Measurements from ENCODE around the gene DPP9. TPM values are rescaled to one million over a fixed set of nuclear protein-coding genes. Genes with fewer than 3 reads are reported as not detected.

Gene DPP9
- total and polyA plus RNA-seq, 2 of the 13 experiments (the other 11 are each of a cell fraction or from before 2014, with no cell fraction given), result 8.4 to 25.8 TPM

GRCh38 chr19:4669723-4670480 is 53.7 kb downstream of the DPP9 start, which contains the start of gene MYDGF (continued):
- TF ChIP-seq, protein P1, sequence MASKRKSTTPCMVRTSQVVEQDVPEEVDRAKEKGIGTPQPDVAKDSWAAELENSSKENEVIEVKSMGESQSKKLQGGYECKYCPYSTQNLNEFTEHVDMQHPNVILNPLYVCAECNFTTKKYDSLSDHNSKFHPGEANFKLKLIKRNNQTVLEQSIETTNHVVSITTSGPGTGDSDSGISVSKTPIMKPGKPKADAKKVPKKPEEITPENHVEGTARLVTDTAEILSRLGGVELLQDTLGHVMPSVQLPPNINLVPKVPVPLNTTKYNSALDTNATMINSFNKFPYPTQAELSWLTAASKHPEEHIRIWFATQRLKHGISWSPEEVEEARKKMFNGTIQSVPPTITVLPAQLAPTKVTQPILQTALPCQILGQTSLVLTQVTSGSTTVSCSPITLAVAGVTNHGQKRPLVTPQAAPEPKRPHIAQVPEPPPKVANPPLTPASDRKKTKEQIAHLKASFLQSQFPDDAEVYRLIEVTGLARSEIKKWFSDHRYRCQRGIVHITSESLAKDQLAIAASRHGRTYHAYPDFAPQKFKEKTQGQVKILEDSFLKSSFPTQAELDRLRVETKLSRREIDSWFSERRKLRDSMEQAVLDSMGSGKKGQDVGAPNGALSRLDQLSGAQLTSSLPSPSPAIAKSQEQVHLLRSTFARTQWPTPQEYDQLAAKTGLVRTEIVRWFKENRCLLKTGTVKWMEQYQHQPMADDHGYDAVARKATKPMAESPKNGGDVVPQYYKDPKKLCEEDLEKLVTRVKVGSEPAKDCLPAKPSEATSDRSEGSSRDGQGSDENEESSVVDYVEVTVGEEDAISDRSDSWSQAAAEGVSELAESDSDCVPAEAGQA (IDR thresholded peaks at IDR 0.05; ENCODE audit: low read depth), result peak; percentile 70; the same call in 1 of the 2 replicates
- TF ChIP-seq, protein P1 (CRISPR knock-in tag; IDR thresholded peaks at IDR 0.05; ENCODE audit: borderline replicate concordance), result no peak
- TF ChIP-seq HNRNPK (IDR thresholded peaks at IDR 0.05; ENCODE audit: low read depth, low read length, poor library complexity, severe bottlenecking) (peak; percentile 21), PRMT3 (CRISPR knock-in tag; IDR thresholded peaks at IDR 0.05; ENCODE audit: borderline replicate concordance, low read depth) (no peak), PAX8 (CRISPR knock-in tag; IDR thresholded peaks at IDR 0.05; ENCODE audit: borderline replicate concordance) (peak; percentile 73; the same call in 1 of the 2 replicates), CBX1 (IDR thresholded peaks at IDR 0.05; ENCODE audit: low read depth) (peak; percentile 84), TOPORS (CRISPR knock-in tag; IDR thresholded peaks at IDR 0.05) (no peak), ZNF234 (CRISPR knock-in tag; conservative IDR thresholded peaks at IDR 0.05) (no peak), MIER3 (CRISPR knock-in tag; IDR thresholded peaks at IDR 0.05; ENCODE audit: borderline replicate concordance) (no peak; the same call in 1 of the 2 replicates), NFYC (CRISPR knock-in tag; IDR thresholded peaks at IDR 0.05) (peak; percentile 77), ZMYM3 (CRISPR knock-in tag; IDR thresholded peaks at IDR 0.05) (no peak), ZKSCAN5 (CRISPR knock-in tag; IDR thresholded peaks at IDR 0.05) (no peak)
- TF ChIP-seq, protein P2, sequence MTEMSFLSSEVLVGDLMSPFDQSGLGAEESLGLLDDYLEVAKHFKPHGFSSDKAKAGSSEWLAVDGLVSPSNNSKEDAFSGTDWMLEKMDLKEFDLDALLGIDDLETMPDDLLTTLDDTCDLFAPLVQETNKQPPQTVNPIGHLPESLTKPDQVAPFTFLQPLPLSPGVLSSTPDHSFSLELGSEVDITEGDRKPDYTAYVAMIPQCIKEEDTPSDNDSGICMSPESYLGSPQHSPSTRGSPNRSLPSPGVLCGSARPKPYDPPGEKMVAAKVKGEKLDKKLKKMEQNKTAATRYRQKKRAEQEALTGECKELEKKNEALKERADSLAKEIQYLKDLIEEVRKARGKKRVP (CRISPR knock-in tag; IDR thresholded peaks at IDR 0.05), result peak in 1 of 2 experiments; percentile 22; a peak in 1 of 4 replicates
- TF ChIP-seq, protein P3, sequence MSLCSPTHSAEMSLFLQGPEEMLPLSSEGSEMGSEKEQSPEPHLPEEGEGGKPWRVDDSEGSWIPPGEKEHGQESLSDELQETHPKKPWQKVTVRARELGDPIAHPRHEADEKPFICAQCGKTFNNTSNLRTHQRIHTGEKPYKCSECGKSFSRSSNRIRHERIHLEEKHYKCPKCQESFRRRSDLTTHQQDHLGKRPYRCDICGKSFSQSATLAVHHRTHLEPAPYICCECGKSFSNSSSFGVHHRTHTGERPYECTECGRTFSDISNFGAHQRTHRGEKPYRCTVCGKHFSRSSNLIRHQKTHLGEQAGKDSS (CRISPR knock-in tag; IDR thresholded peaks at IDR 0.05; ENCODE audit: borderline replicate concordance, low read depth), result peak; percentile 77; the same call in 1 of the 2 replicates
- TF ChIP-seq, protein P4, sequence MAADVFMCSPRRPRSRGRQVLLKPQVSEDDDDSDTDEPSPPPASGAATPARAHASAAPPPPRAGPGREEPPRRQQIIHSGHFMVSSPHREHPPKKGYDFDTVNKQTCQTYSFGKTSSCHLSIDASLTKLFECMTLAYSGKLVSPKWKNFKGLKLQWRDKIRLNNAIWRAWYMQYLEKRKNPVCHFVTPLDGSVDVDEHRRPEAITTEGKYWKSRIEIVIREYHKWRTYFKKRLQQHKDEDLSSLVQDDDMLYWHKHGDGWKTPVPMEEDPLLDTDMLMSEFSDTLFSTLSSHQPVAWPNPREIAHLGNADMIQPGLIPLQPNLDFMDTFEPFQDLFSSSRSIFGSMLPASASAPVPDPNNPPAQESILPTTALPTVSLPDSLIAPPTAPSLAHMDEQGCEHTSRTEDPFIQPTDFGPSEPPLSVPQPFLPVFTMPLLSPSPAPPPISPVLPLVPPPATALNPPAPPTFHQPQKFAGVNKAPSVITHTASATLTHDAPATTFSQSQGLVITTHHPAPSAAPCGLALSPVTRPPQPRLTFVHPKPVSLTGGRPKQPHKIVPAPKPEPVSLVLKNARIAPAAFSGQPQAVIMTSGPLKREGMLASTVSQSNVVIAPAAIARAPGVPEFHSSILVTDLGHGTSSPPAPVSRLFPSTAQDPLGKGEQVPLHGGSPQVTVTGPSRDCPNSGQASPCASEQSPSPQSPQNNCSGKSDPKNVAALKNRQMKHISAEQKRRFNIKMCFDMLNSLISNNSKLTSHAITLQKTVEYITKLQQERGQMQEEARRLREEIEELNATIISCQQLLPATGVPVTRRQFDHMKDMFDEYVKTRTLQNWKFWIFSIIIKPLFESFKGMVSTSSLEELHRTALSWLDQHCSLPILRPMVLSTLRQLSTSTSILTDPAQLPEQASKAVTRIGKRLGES (CRISPR knock-in tag; IDR thresholded peaks at IDR 0.05; ENCODE audit: borderline replicate concordance), result no peak
